Measurements from ENCODE around the gene CEP192.

The CEP192 gene

GRCh38 chr18:13022644-13023043, 31.5 kb downstream of the CEP192 start:
- Histone ChIP-seq H3K4me2 (ENCODE audit: low read depth, low read length, poor library complexity, severe bottlenecking) (no peak overlapping the region), H4K20me1 (ENCODE audit: insufficient read depth, low read length, poor library complexity, severe bottlenecking) (peaks cover 4% of the 10 kb centered on the region), H3K79me2 (ENCODE audit: insufficient read depth, low read length) (peaks cover 46% of the 10 kb centered on the region), H3K27me3 (ENCODE audit: insufficient read depth, low read length, poor library complexity, severe bottlenecking) (no peaks in the 10 kb centered on the region), H3K36me3 (ENCODE audit: insufficient read depth, low read length) (peaks cover 93% of the 10 kb centered on the region), H3K9ac (ENCODE audit: low read depth, low read length, poor library complexity, severe bottlenecking) (no peak overlapping the region), H3K4me3 (ENCODE audit: low read length, poor library complexity, severe bottlenecking) (no peak overlapping the region), H2AFZ (ENCODE audit: low read length) (no peak overlapping the region), H3K9me3 (ENCODE audit: insufficient read depth, low read depth, low read length) (peaks cover 9% of the 10 kb centered on the region; the same call in 1 of the 2 replicates), H3K9me2 (replicated peaks; ENCODE audit: low read depth, low read length) (no peaks in the 10 kb centered on the region), H3F3A (ENCODE audit: low read depth) (no peaks in the 10 kb centered on the region), H3K4me1 (ENCODE audit: insufficient read depth, low read length, poor library complexity, severe bottlenecking) (no peaks in the 10 kb centered on the region)
- TF ChIP-seq EZH2phosphoT487 (IDR thresholded peaks at IDR 0.05; ENCODE audit: borderline replicate concordance) (no peak), CTCF (conservative IDR thresholded peaks at IDR 0.05; ENCODE audit: low read length) (no peak)

- Histone ChIP-seq H3K4me2 (ENCODE audit: low read depth, low read length, poor library complexity, severe bottlenecking) (no peak overlapping the region), H3K27me3 (ENCODE audit: insufficient read depth, low read length, poor library complexity, severe bottlenecking) (no peaks in the 10 kb centered on the region), H3F3A (ENCODE audit: low read depth) (no peaks in the 10 kb centered on the region), H4K20me1 (ENCODE audit: insufficient read depth, low read length, poor library complexity, severe bottlenecking) (peaks cover 4% of the 10 kb centered on the region), H3K79me2 (ENCODE audit: insufficient read depth, low read length) (peaks cover 48% of the 10 kb centered on the region), H3K4me3 (ENCODE audit: low read length, poor library complexity, severe bottlenecking) (no peak overlapping the region), H2AFZ (ENCODE audit: low read length) (no peak overlapping the region), H3K4me1 (ENCODE audit: insufficient read depth, low read length, poor library complexity, severe bottlenecking) (no peaks in the 10 kb centered on the region), H3K9me3 (ENCODE audit: insufficient read depth, low read depth, low read length) (peaks cover 9% of the 10 kb centered on the region; the same call in 1 of the 2 replicates), H3K9ac (ENCODE audit: low read depth, low read length, poor library complexity, severe bottlenecking) (no peak overlapping the region), H3K36me3 (ENCODE audit: insufficient read depth, low read length) (peaks cover 91% of the 10 kb centered on the region), H3K9me2 (replicated peaks; ENCODE audit: low read depth, low read length) (no peaks in the 10 kb centered on the region)
- TF ChIP-seq CTCF (conservative IDR thresholded peaks at IDR 0.05; ENCODE audit: low read length) (no peak), EZH2phosphoT487 (IDR thresholded peaks at IDR 0.05; ENCODE audit: borderline replicate concordance) (no peak)
These were observed 34.1 kb downstream of the CEP192 start for GRCh38 chr18:13025233-13025632.

GRCh38 chr18:13026583-13027270, 35.6 kb downstream of the CEP192 start:
- Histone ChIP-seq H3K36me3 (ENCODE audit: insufficient read depth, low read length) (peaks cover 89% of the 10 kb centered on the region), H3K27me3 (ENCODE audit: insufficient read depth, low read length, poor library complexity, severe bottlenecking) (no peaks in the 10 kb centered on the region), H3K9ac (ENCODE audit: low read depth, low read length, poor library complexity, severe bottlenecking) (no peak overlapping the region)

More at GRCh38 chr18:13026583-13027270, 35.6 kb downstream of the CEP192 start:
- no peaks in the 10 kb centered on the region for H3F3A ChIP-seq (ENCODE audit: low read depth)
- peaks cover 9% of the 10 kb centered on the region; the same call in 1 of the 2 replicates for H3K9me3 ChIP-seq (ENCODE audit: insufficient read depth, low read depth, low read length)
- no peak overlapping the region for H3K4me3 ChIP-seq (ENCODE audit: low read length, poor library complexity, severe bottlenecking)
- no peaks in the 10 kb centered on the region for H3K4me1 ChIP-seq (ENCODE audit: insufficient read depth, low read length, poor library complexity, severe bottlenecking)
- peaks cover 45% of the 10 kb centered on the region for H3K79me2 ChIP-seq (ENCODE audit: insufficient read depth, low read length)
- H3K4me2 ChIP-seq (ENCODE audit: low read depth, low read length, poor library complexity, severe bottlenecking), result no peak overlapping the region
- peaks cover 4% of the 10 kb centered on the region for H4K20me1 ChIP-seq (ENCODE audit: insufficient read depth, low read length, poor library complexity, severe bottlenecking)
- H2AFZ ChIP-seq (ENCODE audit: low read length), result no peak overlapping the region
- no peak for TF ChIP-seq EZH2phosphoT487 (IDR thresholded peaks at IDR 0.05; ENCODE audit: borderline replicate concordance)
- TF ChIP-seq CTCF (conservative IDR thresholded peaks at IDR 0.05; ENCODE audit: low read length), result no peak
- H3K9me2 ChIP-seq (replicated peaks; ENCODE audit: low read depth, low read length), result no peaks in the 10 kb centered on the region
